Medulla oblongata (tissue), 1 donor: ENCODE data around the gene FITM1.

Experiments used
- DNase-seq: peaks from one replicate; pipeline ENCODE4 v3.0.0-alpha.2; 2015; ENCODE audit errors: extremely low spot score

FITM1 gene

DNA sequence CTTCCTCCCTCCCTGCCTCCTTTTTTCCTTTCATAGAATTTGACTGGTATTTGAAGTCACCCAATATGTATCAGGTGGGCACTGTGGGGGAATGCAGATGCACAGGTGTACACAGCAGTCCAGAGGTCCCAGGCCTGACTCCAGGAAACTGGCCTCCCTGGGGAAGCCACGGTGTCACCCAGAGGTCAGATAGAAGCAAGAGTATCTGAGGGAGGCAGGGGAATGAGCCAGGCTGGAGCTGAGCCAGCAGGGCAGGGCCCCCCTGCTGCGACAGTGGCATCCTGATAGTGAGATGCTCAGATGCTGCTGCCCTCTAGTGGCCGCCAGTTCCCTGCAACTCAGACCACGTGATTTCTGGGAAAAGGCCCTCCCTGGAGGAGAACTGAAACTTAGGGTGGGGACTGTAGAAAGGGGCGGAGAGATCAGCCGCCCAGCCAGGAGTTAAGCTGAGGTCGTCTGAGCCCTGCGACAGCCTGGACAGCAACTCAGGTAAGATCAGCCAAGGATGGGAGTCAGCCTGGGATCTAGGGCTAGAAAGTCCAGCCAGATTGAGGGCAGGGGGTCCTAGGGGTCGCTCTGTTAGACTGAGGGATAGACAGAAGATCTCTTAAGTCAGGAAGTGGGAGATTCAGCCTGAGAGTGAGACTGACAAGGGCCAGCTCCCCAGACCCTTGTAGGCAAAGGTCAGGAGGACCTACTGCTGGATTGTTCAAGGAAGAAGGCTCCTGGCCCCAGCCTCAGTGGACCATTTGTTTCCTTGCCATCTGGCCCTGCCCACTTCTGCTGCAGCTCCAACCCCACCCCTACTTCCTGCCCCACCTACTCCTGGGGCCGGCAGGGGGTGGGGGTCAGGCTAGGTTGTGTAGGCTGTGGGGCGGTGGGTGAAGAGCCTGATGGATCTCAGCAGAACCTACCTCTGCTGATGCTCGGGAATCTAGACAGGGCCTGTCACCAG is 30.7 kb downstream of the FITM1 start, which contains the start of gene IRF9:
Gene IRF9 (plus strand): TSS at position 416 of the 955 bp plus-strand sequence. CDS start 880 bp downstream, outside the sequence.
- peak; percentile 98 for DNase-seq

DNA sequence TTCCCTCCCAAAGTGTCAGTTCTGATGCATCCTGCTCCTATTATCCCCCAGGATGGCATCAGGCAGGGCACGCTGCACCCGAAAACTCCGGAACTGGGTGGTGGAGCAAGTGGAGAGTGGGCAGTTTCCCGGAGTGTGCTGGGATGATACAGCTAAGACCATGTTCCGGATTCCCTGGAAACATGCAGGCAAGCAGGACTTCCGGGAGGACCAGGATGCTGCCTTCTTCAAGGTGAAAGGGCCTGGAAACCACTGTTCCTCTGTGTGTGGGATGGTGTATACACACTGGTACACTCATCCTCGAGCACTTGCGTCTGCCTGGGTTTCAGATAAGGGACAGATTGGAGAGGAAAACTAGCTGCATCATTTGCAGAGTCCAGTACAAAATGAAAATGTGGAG is 31.6 kb downstream of the FITM1 start:
- DNase-seq: peak; percentile 28

DNA sequence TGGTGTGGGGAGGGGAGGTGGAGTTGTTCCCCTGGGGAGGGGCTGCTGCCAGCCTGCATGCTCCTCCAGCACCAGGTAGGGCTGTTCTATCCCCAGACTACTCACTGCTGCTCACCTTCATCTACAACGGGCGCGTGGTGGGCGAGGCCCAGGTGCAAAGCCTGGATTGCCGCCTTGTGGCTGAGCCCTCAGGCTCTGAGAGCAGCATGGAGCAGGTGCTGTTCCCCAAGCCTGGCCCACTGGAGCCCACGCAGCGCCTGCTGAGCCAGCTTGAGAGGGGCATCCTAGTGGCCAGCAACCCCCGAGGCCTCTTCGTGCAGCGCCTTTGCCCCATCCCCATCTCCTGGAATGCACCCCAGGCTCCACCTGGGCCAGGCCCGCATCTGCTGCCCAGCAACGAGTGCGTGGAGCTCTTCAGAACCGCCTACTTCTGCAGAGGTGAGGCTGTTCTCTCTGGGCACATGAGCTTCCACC is 34.1 kb downstream of the FITM1 start:
- DNase-seq: no peak

DNA sequence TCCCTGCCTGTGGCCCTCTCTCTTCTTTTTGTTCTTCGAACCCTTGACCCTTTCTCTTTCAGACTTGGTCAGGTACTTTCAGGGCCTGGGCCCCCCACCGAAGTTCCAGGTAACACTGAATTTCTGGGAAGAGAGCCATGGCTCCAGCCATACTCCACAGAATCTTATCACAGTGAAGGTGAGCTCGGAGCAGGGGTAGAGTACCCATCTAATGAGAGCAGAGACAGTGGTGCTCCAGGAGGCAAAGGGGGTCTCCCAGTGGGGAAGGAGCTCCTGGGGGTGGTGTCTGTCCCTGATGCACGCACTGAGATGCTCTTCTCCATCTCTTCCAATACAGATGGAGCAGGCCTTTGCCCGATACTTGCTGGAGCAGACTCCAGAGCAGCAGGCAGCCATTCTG is 35.3 kb downstream of the FITM1 start:
- no peak for DNase-seq

DNA sequence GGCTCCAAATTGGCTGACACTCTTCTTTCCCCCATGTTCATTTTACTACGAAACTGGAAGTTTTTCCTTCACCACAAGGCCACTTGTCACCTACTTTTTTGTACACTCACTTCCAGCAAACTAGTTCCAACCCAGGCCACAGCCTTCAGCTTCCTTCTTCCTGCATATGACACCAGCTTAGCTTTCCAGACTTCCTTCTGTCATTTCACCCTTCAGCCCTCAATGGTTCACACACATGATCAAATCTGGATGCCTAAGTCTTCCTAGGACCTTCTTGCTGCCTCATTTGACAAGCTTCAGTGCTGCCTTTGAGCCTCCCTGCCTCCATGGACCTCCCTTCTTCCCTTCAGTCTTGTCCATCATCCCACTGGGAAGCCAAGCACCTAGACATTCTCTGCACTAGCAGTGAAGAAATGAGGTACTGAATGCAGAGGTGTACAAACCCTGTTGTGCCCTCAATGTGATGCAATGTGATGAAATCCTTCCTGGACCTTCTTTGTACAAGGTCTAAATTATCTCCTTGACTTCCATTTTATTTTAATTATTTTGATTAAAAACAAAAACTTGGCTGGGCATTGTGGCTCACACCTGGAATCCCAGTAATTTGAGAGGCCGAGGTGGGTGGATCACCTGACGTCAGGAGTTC is 37.1 kb downstream of the FITM1 start:
- DNase-seq: no peak

DNA sequence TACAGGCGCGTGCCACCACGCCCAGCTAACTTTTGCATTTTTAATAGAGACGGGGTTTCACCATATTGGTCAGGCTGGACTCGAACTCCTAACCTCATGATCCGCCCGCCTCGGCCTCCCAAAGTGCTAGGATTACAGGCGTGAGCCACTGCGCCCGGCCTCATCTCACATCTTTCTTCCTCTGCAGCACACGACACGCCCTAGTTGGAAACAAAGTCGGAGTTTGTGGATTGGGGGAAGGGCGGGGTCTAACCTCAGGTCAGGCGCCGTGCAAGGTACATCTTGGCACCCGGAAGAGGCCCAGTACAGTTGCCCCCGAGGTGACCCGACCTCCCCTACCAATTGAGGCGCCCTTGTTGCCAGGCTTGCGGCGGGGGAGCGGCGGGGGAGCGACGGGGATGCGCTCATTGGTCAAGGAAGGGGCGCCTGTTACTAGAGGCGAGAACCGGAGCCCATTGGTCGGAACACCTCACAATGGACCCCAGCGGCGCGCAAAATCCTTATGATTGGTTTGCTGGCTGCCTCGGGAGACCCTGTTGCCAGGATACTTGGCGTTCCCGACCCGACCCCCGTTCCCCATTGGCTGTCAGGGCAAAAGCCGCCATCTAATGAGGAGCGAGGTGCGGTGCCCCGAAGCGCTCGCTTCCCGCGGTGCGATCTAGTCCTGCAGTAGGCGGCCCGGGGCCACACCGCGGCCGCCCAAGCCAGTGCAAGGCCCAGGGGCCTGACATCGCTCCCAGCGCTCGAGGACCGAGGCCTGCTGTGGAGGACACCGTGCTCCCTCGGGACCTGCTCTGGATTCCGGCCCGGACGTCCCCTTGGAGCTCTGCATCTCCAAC is 41.2 kb downstream of the FITM1 start, which contains the start of gene REC8:
Gene REC8 (plus strand): TSS at position 659 of the 839 bp plus-strand sequence. CDS start 473 bp downstream, outside the sequence.
- peak; percentile 96 for DNase-seq

DNA sequence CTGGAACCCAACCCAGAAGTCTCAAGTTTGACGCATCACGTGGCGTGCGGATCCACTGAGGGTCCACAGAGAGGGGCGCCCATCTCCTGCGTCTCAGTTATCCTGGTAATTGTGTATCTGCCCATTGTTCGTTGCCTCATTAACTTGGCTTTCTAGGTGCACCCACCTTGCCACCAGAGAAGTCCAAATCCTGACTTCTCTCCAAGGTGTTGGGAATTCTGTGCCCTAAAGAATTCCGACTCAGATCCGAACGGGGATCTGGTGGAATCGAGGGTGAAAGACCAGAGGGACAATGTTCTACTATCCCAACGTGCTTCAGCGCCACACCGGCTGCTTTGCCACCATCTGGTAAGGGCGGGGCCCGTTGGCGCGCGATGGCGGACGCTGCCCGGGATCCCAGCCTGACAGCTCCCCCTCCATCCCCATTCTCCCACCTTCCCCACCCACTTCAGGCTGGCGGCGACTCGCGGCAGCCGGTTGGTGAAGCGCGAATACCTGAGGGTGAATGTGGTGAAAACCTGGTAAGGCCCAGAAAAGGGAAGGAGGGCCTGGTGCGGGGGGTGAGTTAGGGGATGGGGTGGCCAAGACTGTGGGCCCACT is 41.9 kb downstream of the FITM1 start:
- DNase-seq: no peak

DNA sequence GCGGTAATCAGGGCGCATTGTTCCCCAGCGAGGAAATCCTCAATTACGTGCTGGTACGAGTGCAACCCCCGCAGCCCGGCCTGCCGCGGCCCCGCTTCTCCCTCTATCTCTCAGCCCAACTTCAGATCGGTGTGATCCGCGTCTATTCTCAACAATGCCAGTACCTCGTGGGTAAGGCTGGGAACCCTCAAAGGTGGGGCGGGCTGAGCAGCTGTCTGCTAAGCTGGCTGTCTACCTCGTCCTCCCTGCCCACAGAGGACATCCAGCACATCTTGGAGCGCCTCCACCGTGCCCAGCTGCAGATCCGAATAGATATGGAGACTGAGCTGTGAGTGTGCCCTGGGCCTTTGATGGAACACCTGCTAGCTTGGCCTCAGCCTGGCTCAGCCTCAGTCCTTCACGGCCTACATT is 42.4 kb downstream of the FITM1 start:
- DNase-seq: no peak

DNA sequence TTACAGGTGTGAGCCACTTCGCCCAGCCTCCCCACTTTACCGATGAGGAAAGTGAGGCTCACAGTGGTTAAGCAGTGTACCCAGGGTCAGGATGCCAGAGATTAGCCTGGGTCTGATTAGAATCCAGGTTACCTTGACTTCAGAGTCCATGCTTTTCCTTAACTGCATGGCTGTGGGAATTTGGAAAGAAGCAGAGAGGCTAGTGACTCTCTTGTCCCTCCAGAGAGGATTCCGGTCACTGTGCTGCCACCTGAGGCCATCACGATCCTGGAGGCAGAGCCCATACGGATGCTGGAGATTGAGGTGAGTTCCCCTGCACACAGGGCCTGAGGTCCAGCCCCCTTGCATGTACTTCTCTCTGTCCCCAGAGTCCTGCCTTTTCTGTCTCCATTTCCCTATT is 46.1 kb downstream of the FITM1 start:
- no peak for DNase-seq

DNA sequence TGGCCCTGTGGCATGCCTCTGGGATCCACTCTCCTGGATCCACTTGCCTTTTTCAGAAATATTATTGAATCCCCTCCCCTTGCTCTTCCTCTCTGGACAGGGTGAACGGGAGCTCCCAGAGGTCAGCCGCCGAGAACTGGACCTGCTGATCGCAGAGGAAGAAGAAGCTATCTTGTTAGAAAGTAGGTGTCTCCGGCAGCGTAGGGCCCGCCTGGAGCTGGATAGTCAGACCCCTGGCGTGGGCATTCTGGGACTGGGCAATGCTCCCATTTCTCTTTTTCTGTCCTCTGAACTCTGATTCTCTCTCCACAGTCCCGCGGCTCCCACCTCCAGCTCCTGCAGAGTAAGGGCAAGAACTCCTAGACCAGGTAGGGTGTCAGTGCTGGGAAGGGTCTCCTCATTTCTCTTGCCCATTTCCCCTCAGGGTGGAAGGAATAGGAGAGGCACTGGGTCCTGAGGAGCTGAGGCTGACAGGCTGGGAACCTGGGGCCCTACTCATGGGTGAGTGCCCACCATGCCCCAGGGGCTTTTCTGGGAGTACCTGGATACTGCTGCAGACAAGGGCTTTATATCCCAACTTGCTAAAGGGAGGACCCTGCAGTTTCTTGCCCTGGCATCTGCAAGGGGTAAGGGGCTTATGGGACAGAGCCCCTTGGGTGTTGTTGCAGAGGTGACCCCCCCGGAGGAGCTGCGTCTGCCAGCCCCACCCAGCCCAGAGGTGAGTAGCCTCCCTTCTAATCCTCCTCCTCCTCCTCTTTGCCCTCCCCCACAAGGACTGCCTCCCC is 46.8 kb downstream of the FITM1 start:
- no peak for DNase-seq

DNA sequence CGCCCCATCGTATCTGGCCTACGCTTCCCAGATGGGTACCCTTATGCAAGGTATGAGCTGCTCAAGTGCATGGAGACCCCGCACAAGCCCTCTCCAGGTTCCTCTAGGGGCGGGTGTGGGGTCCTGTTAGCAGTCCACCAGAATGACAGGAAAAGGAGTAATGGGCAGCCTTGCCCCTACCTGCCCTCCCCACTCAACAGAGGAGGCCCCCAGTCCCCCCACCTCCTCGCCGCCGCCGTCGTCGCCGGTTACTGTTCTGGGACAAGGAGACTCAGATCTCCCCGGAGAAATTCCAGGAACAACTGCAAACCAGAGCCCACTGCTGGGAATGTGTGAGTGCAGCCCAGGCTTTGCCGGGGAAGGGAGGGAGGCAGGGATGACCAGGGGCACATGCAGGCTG is 47.4 kb downstream of the FITM1 start:
- DNase-seq: no peak

DNA sequence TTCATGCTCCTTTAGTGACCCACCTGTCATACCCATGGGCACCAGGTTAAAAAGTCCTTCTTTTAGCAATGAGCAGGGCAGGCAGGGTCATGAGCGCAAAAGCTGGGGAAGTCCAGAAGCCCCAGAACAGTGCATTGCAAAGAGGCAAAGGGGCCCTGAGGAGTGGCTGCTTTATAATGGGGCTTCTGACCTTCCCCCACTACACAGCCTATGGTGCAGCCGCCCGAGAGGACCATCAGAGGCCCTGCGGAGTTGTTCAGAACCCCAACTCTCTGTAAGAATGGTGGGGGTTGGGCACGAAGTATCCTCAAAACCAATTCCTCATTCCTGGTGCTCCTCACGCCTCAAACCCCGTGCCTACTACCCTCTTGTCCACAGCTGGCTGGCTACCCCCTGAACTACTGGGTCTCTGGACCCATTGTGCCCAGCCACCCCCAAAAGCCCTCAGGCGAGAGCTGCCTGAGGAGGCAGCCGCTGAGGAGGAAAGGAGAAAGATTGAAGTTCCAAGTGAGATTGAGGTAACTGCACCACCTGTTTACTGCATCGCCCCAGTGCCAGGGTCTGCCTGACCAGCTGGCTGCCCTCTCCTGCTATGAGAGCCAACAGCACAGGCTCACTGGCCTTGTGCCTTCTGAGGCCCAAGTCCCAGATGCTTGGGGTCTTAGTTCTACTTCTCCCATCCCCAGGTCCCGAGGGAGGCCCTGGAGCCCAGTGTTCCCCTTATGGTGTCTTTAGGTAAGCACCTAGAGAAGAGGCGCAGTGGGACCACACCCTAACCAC is 48.1 kb downstream of the FITM1 start:
- no peak for DNase-seq

DNA sequence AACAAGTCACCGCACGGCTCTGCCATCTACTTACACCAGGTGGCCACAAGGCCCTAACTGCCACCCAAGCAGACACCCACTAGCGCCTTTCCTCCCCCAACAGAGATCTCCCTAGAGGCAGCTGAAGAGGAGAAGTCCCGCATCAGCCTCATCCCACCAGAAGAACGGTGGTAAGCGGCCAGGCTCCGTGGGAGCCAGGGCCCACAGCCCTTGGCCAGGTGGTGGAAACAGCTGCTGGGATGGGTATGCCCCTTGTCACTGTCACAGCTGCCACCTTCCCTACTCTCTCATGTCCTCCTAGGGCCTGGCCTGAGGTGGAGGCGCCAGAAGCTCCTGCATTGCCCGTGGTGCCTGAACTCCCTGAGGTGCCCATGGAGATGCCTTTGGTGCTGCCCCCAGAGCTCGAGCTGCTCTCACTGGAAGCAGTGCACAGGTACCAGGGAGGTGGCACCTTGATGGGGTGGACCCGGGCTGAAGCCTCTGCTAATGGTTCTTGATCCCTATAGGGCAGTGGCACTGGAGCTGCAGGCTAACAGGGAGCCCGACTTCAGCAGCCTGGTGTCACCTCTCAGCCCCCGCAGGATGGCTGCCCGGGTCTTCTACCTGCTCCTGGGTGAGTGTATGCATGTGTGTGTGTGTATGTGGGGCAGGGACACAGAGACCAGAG is 49.0 kb downstream of the FITM1 start:
- no peak for DNase-seq

DNA sequence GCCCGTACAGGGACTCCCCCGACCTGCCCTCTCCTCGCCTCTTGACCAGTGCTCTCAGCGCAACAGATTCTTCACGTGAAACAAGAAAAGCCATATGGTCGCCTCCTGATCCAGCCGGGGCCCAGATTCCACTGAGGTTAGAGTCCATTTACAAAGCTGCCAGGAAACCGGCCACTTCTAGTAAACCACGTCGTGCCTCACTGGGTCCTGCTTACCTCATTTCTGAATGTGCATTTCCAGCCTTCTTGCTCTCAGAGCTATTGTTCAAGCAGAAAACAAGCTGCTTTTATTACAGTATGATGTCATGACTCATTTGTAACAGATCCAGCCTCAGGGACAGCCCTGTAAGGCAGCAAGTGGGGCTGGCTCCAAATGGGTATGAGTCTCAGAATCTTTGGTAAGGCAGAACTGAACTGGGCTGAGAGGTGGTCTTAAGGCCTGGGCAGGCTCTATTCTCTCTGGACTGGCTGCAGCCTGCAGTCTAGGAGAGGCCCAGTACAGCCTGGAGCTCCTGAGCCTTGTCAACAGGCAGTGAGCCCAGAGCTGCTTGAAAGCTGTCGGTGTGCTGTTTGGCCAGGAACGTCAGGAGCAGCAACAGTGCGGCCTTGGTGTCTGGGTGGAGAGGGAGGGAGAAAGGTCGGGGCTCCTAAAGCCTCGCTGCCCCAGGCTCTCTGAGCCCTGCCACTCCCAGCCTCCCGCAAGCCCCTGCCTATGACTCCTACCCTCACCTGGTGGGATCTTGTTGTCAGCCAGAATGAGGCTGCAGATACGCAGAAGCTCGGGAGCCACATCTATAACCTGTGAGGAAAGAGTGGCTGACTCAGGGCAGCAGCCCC is 49.7 kb downstream of the FITM1 start:
- DNase-seq: peak; percentile 79

DNA sequence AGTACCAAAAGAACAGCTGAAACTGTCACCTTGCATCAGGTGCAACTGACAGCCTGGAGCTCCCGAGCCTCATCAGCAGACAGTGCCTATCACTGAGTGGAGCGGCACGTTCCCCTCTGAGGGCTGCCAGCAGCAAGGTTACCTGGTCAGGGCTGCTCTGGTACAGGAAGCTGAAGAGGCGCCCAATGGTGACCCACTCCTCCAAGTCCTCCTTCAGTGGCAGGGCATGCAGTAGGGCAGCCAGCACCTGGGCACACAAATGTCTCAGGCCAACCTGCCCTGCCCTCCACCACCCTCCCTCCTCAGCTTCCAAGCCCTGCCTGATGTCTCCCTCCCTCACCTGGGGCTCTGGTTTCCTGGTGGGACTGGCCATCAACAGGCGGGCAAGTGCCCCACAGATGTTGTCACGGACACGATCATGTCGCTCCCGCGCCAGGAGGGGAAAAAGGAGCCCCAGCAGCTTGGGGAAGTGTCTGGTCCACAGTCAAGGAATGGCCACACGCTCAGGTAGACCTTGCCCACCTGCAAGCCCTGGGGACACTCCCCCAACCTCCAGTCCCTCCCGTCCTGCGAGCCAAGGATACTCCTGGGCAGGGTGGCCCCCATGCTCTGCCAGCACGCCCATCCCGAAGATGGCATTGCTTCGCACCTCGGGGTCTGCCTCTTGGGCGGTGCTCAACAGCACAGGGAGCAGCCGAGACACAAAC is 51.1 kb downstream of the FITM1 start:
- no peak for DNase-seq
